ENCODE results near the gene GRIP1. TPM values are rescaled to one million over a fixed set of nuclear protein-coding genes. Genes with fewer than 3 reads are reported as not detected.

The GRIP1 gene
- total and polyA plus RNA-seq, 12 donors, result 0.12 to 7.3 (median 1.9) TPM

DNA sequence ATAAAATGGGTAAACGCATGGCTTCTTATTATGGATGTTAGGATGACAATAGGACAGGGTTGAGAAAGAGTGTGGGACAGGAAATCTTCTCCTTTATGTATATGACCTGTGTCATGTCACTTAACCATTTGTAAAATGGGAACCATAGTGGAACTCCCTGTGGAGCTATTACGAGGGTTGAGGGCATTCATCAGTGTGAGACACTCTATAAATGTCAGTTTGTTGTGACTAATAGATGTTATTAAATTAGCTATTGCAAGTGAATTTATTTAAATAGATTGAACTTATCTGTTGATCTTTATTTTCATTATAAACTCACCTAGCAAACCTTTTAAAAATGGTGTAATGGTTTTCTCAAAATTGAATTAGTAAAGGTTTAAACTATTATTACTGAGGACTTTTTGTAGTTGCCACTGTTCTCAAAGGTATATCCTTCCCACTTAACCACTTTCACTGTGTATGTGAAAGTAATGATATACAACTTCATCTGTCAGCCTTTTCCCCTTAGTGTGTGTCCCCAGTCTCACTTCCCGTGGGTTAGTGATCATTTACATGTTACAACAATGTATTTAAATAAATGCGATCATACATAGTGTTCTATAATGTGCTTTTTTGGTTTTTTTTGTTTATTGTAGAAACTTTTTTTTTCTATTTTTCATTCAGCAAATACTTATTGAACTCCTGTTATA is 359.5 kb downstream of the GRIP1 start:
- ATAC-seq, result no peak
- no peak for DNase-seq
- H3K9me3 ChIP-seq, result no peaks in the 10 kb centered on the region
- H3K27me3 ChIP-seq, result no peaks in the 10 kb centered on the region
- H3K36me3 ChIP-seq, result peaks cover 0 to 75% (median 8%) of the 10 kb centered on the region in 9 donors
- WGBS, 2 donors, result 67 to 91% methylated on average over 4 of the region's 4 CpGs
- H3K4me3 ChIP-seq, result no peak overlapping the region
- H3K27ac ChIP-seq, result no peak overlapping the region
- H3K4me1 ChIP-seq, result peaks cover 0 to 12% (median 0%) of the 10 kb centered on the region in 9 donors
- intact Hi-C loops (cut with DNase I), result no loop called here
- TF ChIP-seq, protein P1, sequence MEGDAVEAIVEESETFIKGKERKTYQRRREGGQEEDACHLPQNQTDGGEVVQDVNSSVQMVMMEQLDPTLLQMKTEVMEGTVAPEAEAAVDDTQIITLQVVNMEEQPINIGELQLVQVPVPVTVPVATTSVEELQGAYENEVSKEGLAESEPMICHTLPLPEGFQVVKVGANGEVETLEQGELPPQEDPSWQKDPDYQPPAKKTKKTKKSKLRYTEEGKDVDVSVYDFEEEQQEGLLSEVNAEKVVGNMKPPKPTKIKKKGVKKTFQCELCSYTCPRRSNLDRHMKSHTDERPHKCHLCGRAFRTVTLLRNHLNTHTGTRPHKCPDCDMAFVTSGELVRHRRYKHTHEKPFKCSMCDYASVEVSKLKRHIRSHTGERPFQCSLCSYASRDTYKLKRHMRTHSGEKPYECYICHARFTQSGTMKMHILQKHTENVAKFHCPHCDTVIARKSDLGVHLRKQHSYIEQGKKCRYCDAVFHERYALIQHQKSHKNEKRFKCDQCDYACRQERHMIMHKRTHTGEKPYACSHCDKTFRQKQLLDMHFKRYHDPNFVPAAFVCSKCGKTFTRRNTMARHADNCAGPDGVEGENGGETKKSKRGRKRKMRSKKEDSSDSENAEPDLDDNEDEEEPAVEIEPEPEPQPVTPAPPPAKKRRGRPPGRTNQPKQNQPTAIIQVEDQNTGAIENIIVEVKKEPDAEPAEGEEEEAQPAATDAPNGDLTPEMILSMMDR (IDR thresholded peaks at IDR 0.05), result no peak

DNA sequence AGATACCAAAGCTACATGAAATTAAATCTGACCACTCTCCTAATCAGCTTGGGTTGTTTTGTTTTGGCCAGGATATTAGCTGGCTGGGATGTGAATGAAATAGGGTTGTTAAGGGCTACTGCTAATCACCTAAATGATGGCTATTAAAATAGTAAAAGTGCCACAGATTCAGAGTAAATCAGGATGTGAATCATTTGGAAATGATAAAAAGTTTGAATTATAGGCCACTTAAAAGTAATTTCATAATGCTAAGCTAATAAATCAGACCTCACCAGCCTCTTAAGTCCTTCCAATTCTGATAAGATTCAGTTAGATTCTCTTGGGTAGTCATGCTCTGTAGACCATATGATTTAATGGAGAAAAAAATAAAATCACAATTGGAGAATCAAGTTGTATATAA is 364.6 kb downstream of the GRIP1 start:
- Histone ChIP-seq H3K4me1 (peaks cover 0 to 8% (median 0%) of the 10 kb centered on the region in 9 donors), H3K27ac (no peak overlapping the region), H3K27me3 (no peaks in the 10 kb centered on the region), H3K36me3 (peaks cover 0 to 61% (median 3%) of the 10 kb centered on the region in 9 donors), H3K9me3 (no peaks in the 10 kb centered on the region), H3K4me3 (no peak overlapping the region)
- intact Hi-C loops (cut with DNase I), result no loop called here
- DNase-seq (no peak), ATAC-seq (no peak)
- TF ChIP-seq, protein P1 (IDR thresholded peaks at IDR 0.05), result no peak

DNA sequence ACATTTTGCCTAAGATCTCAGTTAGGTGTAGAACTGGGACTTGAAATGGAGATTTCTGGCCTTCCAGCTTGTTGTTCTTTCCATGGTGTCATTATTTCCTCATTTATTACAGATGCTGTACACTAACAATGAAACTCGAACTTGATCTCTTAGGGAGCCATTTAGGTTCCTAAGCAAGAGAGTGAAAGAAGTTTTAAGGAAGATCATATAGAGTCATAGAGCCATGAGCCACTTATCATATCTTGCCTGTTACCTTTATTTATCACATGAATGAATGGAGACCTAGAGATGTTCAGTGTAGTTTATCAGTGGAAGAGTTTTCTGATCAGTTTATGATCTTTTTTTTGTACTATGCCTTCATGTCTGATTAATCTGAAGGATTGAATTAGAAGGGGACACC is 366.7 kb downstream of the GRIP1 start:
- 73% methylated on average over 1 of the region's 1 CpG for WGBS, 2 donors
- no peaks in the 10 kb centered on the region for H3K27me3 ChIP-seq
- ATAC-seq (no peak), DNase-seq (no peak)
- H3K4me1 ChIP-seq, result peaks cover 0 to 8% (median 0%) of the 10 kb centered on the region in 9 donors
- H3K4me3 ChIP-seq, result no peak overlapping the region
- H3K27ac ChIP-seq, result no peak overlapping the region
- no peaks in the 10 kb centered on the region for H3K9me3 ChIP-seq
- intact Hi-C loops (cut with DNase I), result no loop called here
- peaks cover 0 to 59% (median 0%) of the 10 kb centered on the region in 9 donors for H3K36me3 ChIP-seq
- TF ChIP-seq, protein P1 (IDR thresholded peaks at IDR 0.05), result no peak

DNA sequence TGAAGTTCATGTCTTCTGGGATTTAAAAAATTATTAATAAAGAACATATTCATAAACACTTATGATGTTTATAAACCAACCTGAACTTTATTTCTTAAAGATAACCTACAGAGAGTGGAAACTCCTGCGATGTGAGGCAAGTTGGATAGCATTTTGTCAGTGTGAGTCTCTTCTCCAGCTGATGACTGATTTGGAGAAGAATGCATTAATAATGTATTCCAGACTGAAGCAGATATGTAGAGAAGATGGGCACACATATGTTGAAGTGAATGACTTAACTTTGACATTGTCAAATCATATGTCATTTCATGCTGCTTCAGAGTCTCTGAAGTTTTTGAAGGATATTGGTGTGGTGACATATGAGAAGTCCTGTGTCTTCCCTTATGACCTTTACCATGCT is 369.3 kb downstream of the GRIP1 start:
- peaks cover 0 to 66% (median 0%) of the 10 kb centered on the region in 9 donors for H3K36me3 ChIP-seq
- WGBS, 2 donors, result 94 to 97% methylated on average over 1 of the region's 1 CpG
- peaks cover 0 to 22% (median 0%) of the 10 kb centered on the region in 9 donors for H3K4me1 ChIP-seq
- DNase-seq (no peak), ATAC-seq (no peak)
- H3K9me3 ChIP-seq, result no peaks in the 10 kb centered on the region
- H3K27me3 ChIP-seq, result no peaks in the 10 kb centered on the region
- no peak overlapping the region for H3K4me3 ChIP-seq
- TF ChIP-seq, protein P1 (IDR thresholded peaks at IDR 0.05), result no peak
- no peak overlapping the region for H3K27ac ChIP-seq
- intact Hi-C loops (cut with DNase I), result loop anchor here in 3 of 10 donors (10.0 kb wide), 2 partner anchors 145 to 165 kb away; partner anchors contain the start of gene TMBIM4 (in 2 of the 3)
